Endothelial cell (in vitro differentiated cells): ENCODE results near the gene RNF123. TPM values are rescaled to one million over a fixed set of nuclear protein-coding genes. Genes with fewer than 3 reads are reported as not detected.
"Not testable (repeated sequence)": the region's sequence is repeated elsewhere in the genome, so short reads cannot be mapped to it uniquely, and the experiment has no call there.

ENCODE experiments used
- DNase-seq: peaks from one replicate; pipeline ENCODE4 v3.0.0; 2021; ENCODE audit warnings: low spot score
- H3K27ac Mint-ChIP-seq: one replicate; pipeline ENCODE4 v1.8.0; 2021; ENCODE audit warnings: mixed read lengths, inconsistent platforms; ENCODE audit not compliant: unreplicated experiment
- H3K27me3 Mint-ChIP-seq: one replicate; pipeline ENCODE4 v1.8.0; 2021; ENCODE audit warnings: mild to moderate bottlenecking, moderate library complexity, mixed read lengths, inconsistent platforms; ENCODE audit not compliant: unreplicated experiment
- H3K36me3 Mint-ChIP-seq: one replicate; pipeline ENCODE4 v1.8.0; 2021; ENCODE audit warnings: mild to moderate bottlenecking, low read depth, mixed read lengths, inconsistent platforms; ENCODE audit not compliant: unreplicated experiment
- H3K4me1 Mint-ChIP-seq: one replicate; pipeline ENCODE4 v1.8.0; 2021; ENCODE audit warnings: mild to moderate bottlenecking, mixed read lengths, inconsistent platforms; ENCODE audit not compliant: unreplicated experiment
- H3K4me3 Mint-ChIP-seq: one replicate; pipeline ENCODE4 v1.8.0; 2021; ENCODE audit warnings: mild to moderate bottlenecking, mixed read lengths, inconsistent platforms; ENCODE audit not compliant: unreplicated experiment
- H3K9me3 Mint-ChIP-seq: one replicate; pipeline ENCODE4 v1.8.0; 2021; ENCODE audit warnings: mixed read lengths, inconsistent platforms; ENCODE audit not compliant: unreplicated experiment
- total RNA-seq: library from RNA; stranded (reverse); fragmentation: NEBNext Ultra II Directional; extraction: Animal tissue kit (Norgen Biotek cat#: 25700); gene quantifications from one replicate; pipeline ENCODE4 v1.2.1, GENCODE V29; 2021; ENCODE audit not compliant: unreplicated experiment

Gene RNF123
- total RNA-seq, 1 donor from 2014 or later: 42.3 TPM

- not testable (repeated sequence) for H3K36me3 Mint-ChIP-seq, H3K4me3 Mint-ChIP-seq, H3K27me3 Mint-ChIP-seq, H3K9me3 Mint-ChIP-seq, DNase-seq, H3K27ac Mint-ChIP-seq
- peaks cover 12% of the 10 kb centered on the region for H3K4me1 Mint-ChIP-seq
Observed at GRCh38 chr3:49686346-49686745, 3.0 kb upstream of the RNF123 start.

GRCh38 chr3:49686769-49687423 lies 2.5 kb upstream of the RNF123 start:
- not testable (repeated sequence) for H3K9me3 Mint-ChIP-seq, H3K4me3 Mint-ChIP-seq, H3K36me3 Mint-ChIP-seq, H3K27me3 Mint-ChIP-seq, DNase-seq, H3K27ac Mint-ChIP-seq
- H3K4me1 Mint-ChIP-seq: peaks cover 12% of the 10 kb centered on the region

GRCh38 chr3:49687424-49687795 lies 1.9 kb upstream of the RNF123 start:
- H3K4me3 Mint-ChIP-seq, H3K27me3 Mint-ChIP-seq, DNase-seq, H3K9me3 Mint-ChIP-seq, H3K36me3 Mint-ChIP-seq, H3K27ac Mint-ChIP-seq: not testable (repeated sequence)
- H3K4me1 Mint-ChIP-seq: peaks cover 12% of the 10 kb centered on the region

- not testable (repeated sequence) for DNase-seq, H3K36me3 Mint-ChIP-seq, H3K27me3 Mint-ChIP-seq, H3K9me3 Mint-ChIP-seq
- Mint-ChIP-seq H3K27ac (peak overlapping the region; percentile 70), H3K4me1 (peaks cover 12% of the 10 kb centered on the region), H3K4me3 (peak overlapping the region; percentile 92)
Observed at GRCh38 chr3:49688338-49689045, 865 bp upstream of the RNF123 start.

- peak overlapping the region; percentile 61 for H3K27ac Mint-ChIP-seq
- peak overlapping the region; percentile 92 for H3K4me3 Mint-ChIP-seq
- peaks cover 12% of the 10 kb centered on the region for H3K4me1 Mint-ChIP-seq
Observed at GRCh38 chr3:49689908-49690624, 709 bp downstream of the RNF123 start.

GRCh38 chr3:49690856-49691255 lies 1.5 kb downstream of the RNF123 start:
- H3K9me3 Mint-ChIP-seq, H3K27ac Mint-ChIP-seq, DNase-seq, H3K27me3 Mint-ChIP-seq, H3K36me3 Mint-ChIP-seq, H3K4me3 Mint-ChIP-seq: not testable (repeated sequence)
- H3K4me1 Mint-ChIP-seq: peaks cover 12% of the 10 kb centered on the region

More at GRCh38 chr3:49689908-49690624, 709 bp downstream of the RNF123 start:
- H3K36me3 Mint-ChIP-seq, H3K27me3 Mint-ChIP-seq, DNase-seq, H3K9me3 Mint-ChIP-seq: not testable (repeated sequence)

GRCh38 chr3:49691481-49691880 lies 2.1 kb downstream of the RNF123 start:
- not testable (repeated sequence) for H3K36me3 Mint-ChIP-seq, H3K27me3 Mint-ChIP-seq, H3K9me3 Mint-ChIP-seq, DNase-seq, H3K4me3 Mint-ChIP-seq, H3K27ac Mint-ChIP-seq
- H3K4me1 Mint-ChIP-seq: peaks cover 12% of the 10 kb centered on the region

GRCh38 chr3:49694409-49695070 lies 5.2 kb downstream of the RNF123 start:
- H3K27me3 Mint-ChIP-seq, H3K9me3 Mint-ChIP-seq, H3K4me1 Mint-ChIP-seq, H3K27ac Mint-ChIP-seq, DNase-seq, H3K36me3 Mint-ChIP-seq, H3K4me3 Mint-ChIP-seq: not testable (repeated sequence)

GRCh38 chr3:49695350-49696015 lies 6.1 kb downstream of the RNF123 start:
- H3K36me3 Mint-ChIP-seq, DNase-seq, H3K4me3 Mint-ChIP-seq, H3K27ac Mint-ChIP-seq, H3K9me3 Mint-ChIP-seq, H3K27me3 Mint-ChIP-seq, H3K4me1 Mint-ChIP-seq: not testable (repeated sequence)
